Transverse colon (tissue), 4 donors: ENCODE measurements around the gene ANKS1A. TPM values are rescaled to one million over a fixed set of nuclear protein-coding genes. Genes with fewer than 3 reads are reported as not detected.

Experiments used
- DNase-seq: peaks from one replicate; pipeline ENCODE4 v3.0.0-alpha.2; 2019
- H3K27ac ChIP-seq, 4 donors: fragments of 200-600 bp; sonication (generic); 2 replicates each; pipeline ENCODE4 v1.5.1; 2016 to 2018; ENCODE audit warnings: inconsistent platforms in 4 of 4
- H3K27me3 ChIP-seq: fragments of 200-600 bp; sonication (generic); 2 replicates; pipeline ENCODE4 v1.5.1; 2017; ENCODE audit warnings: inconsistent platforms
- H3K36me3 ChIP-seq, 4 donors: fragments of 200-600 bp; sonication (generic); 2 replicates each; pipeline ENCODE4 v1.5.1; 2017 to 2019; ENCODE audit warnings: inconsistent platforms in 4 of 4
- H3K4me1 ChIP-seq, 4 donors: fragments of 200-600 bp; sonication (generic); 2 replicates each; pipeline ENCODE4 v1.5.1; 2017 to 2020; ENCODE audit warnings: inconsistent platforms in 4 of 4
- H3K4me3 ChIP-seq, 4 donors: fragments of 200-600 bp; sonication (generic); 1 replicate in 1 of 4; 2 replicates in 3 of 4; pipeline versions ENCODE4 v1.5.1 to v1.6.1; 2017 to 2019; ENCODE audit warnings: inconsistent platforms in 4 of 4
- H3K9me3 ChIP-seq, 2 donors: fragments of 200-600 bp; sonication (generic); 2 replicates each; pipeline ENCODE4 v1.5.1; 2017 to 2019; ENCODE audit warnings: inconsistent platforms in 2 of 2
- CTCF ChIP-seq, 5 experiments: fragments of 200-600 bp in 3 of 5; fragments of 450-650 bp in 2 of 5; sonication (generic) in 3 of 5; IDR thresholded peaks; 1 replicate in 2 of 5; 2 replicates in 3 of 5; pipeline ENCODE4 v1.5.1; 2016 to 2017; ENCODE audit warnings: antibody characterized with exemption in 5 of 5, inconsistent platforms in 3 of 5, mild to moderate bottlenecking in 2 of 5, moderate library complexity in 1 of 5
- EP300 ChIP-seq: sonication (generic); formaldehyde crosslinking; IDR thresholded peaks from one replicate; pipeline ENCODE4 v1.6.1; 2017; ENCODE audit warnings: antibody characterized with exemption, low read depth
- POLR2A ChIP-seq: fragments of 450-650 bp; IDR thresholded peaks from one replicate; pipeline ENCODE4 v1.6.1; 2016; ENCODE audit warnings: antibody characterized with exemption, mild to moderate bottlenecking, moderate library complexity
- POLR2AphosphoS5 ChIP-seq, 3 donors: sonication (generic); formaldehyde crosslinking; IDR thresholded peaks; one replicate each; pipeline ENCODE4 v1.6.1; 2016; ENCODE audit warnings: antibody characterized with exemption in 3 of 3
- WGBS, 2 donors: methylation state at CpG; one replicate each; pipeline ENCODE4 v1.1.5; 2018; ENCODE audit warnings: low coverage in 1 of 2; 5-methylcytosine and 5-hydroxymethylcytosine counted together
- in situ Hi-C, 4 donors: fragments of 200-750 bp; cut with MboI; loops; one replicate each; pipeline versions ENCODE4 v1.15.0 to v1.15.1; 2017; ENCODE audit warnings: low sequenced_read_pairs in 3 of 4, low pct_ligation_motif_present in 1 of 4, low pct_unique_long_range_greater_than_20kb in 1 of 4
- intact Hi-C: fragments of 100-400 bp; cut with DNase I; formaldehyde crosslinking; loops from one replicate; pipeline ENCODE4 v1.15.1; 2023; ENCODE audit warnings: low total_unique reads
- total RNA-seq, 4 donors: library from RNA; depleted of rRNA; stranded (reverse); fragments of >200 nt; gene quantifications; one replicate each; pipeline ENCODE4 v1.1.0, GENCODE V29; 2016

Gene ANKS1A
- total RNA-seq, 4 donors from 2014 or later: 37.5 to 44.0 (median 38.9) TPM

GRCh38 chr6:34953061-34954025, 64.3 kb downstream of the ANKS1A start:
- intact Hi-C loops: no loop called here

DNA sequence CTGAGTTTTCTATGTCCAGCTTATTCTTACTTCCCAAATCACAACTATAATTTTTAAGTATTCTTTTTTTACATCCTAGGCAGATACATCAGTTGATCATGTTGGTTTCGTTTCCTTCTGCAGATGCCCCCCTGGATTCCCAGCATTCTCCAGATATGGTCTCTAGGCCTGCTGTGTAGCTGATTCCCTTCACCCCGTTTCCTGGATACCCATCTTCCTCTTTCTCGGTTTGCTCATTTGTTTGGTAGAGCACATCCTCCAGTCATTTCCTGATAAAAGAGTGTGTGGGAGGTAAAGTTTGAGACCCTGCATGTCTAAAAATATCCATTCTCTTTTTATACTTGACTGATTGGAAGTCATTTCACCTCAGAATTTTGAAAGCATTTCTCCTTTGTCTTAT, 66.4 kb downstream of the ANKS1A start:
- Histone ChIP-seq H3K9me3 (no peaks in the 10 kb centered on the region), H3K27ac (peak overlapping the region in 1 of 4 donors; percentile 11), H3K36me3 (no peaks in the 10 kb centered on the region), H3K27me3 (no peaks in the 10 kb centered on the region), H3K4me3 (no peak overlapping the region), H3K4me1 (peaks cover 9 to 63% (median 31%) of the 10 kb centered on the region in 4 donors)
- TF ChIP-seq POLR2AphosphoS5 (IDR thresholded peaks at IDR 0.05) (no peak), CTCF (IDR thresholded peaks at IDR 0.05) (no peak), EP300 (no peak), POLR2A (no peak)
- 75 to 78% methylated on average over 3 of the region's 3 CpGs for WGBS, 2 donors
- no peak for DNase-seq
- in situ Hi-C loops: no loop called here
- intact Hi-C loops: no loop called here

More at GRCh38 chr6:34953061-34954025, 64.3 kb downstream of the ANKS1A start:
- TF ChIP-seq CTCF (IDR thresholded peaks at IDR 0.05): no peak
- TF ChIP-seq POLR2A: no peak
- no peak for TF ChIP-seq POLR2AphosphoS5 (IDR thresholded peaks at IDR 0.05)
- no peak for TF ChIP-seq EP300
- Histone ChIP-seq H3K36me3 (no peaks in the 10 kb centered on the region), H3K27ac (peak overlapping the region; percentile 47 to 79 (median 72)), H3K4me1 (peaks cover 9 to 56% (median 29%) of the 10 kb centered on the region in 4 donors), H3K4me3 (no peak overlapping the region), H3K9me3 (no peaks in the 10 kb centered on the region), H3K27me3 (no peaks in the 10 kb centered on the region)
- DNase-seq: peak; percentile 21
- in situ Hi-C loops: no loop called here
- WGBS, 2 donors: 23 to 42% methylated on average over 1 to 2 of the region's 2 CpGs

DNA sequence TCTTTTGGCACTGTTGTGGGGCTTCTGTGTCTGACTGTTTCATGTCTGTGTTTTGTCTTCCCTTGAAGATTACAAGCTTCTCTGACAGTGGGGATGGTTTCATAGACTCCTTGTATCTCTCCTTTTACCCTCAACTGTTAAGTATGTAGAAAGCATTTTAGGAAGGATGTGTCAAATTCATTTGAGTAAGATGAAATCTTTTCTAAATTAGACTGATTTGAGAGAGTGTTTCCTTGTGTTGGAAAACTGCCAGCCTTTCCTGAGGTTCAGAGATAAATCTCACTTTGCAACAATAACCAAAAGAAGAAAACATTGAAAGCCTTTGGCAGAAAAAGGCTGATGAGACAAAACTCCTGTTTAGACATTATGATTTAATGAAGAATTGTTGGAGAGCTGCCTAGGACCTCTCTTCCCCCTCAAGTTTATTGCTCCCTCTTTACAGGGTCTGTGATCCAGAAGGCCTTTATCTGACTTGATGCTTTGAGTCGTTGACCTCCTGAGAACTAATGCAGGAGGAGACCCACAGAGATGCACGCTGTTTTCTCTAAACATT, 68.3 kb downstream of the ANKS1A start:
- H3K27me3 ChIP-seq: no peaks in the 10 kb centered on the region
- no peaks in the 10 kb centered on the region for H3K36me3 ChIP-seq
- H3K9me3 ChIP-seq: no peaks in the 10 kb centered on the region
- intact Hi-C loops (no loop called here), in situ Hi-C loops (no loop called here)
- H3K4me1 ChIP-seq: peaks cover 9 to 57% (median 27%) of the 10 kb centered on the region in 4 donors
- TF ChIP-seq CTCF (IDR thresholded peaks at IDR 0.05) (no peak), EP300 (no peak), POLR2AphosphoS5 (IDR thresholded peaks at IDR 0.05) (peak in 2 of 3 donors; percentile 16 to 26), POLR2A (no peak)
- WGBS, 2 donors: 44 to 47% methylated on average over 2 of the region's 2 CpGs
- no peak overlapping the region for H3K4me3 ChIP-seq
- peak overlapping the region; percentile 23 to 64 (median 40) for H3K27ac ChIP-seq
- DNase-seq: no peak

DNA sequence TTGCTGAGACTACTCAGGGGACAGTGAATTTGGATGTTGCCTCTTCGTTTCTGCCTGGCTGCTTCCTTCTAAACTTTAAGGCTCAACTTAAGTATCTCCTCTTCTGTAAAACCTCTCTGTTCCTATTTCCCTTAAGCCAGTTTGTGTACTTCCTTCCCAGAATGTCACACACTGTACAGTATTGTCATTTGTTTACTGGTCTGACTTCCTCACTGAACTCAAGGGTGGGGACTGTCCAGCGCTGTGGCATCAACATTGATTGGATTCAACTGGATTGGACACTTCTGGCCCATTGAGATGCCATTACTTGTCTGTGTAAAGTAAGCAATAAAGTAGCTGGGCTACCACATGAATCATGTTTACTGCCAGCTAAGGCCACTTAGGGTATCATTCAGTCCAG, 69.7 kb downstream of the ANKS1A start:
- Histone ChIP-seq H3K27ac (peak overlapping the region in 3 of 4 donors; percentile 42 to 64 (median 48)), H3K27me3 (no peaks in the 10 kb centered on the region), H3K9me3 (no peaks in the 10 kb centered on the region), H3K4me1 (peaks cover 9 to 43% (median 15%) of the 10 kb centered on the region in 4 donors), H3K4me3 (no peak overlapping the region), H3K36me3 (no peaks in the 10 kb centered on the region)
- TF ChIP-seq POLR2A: no peak
- TF ChIP-seq POLR2AphosphoS5 (IDR thresholded peaks at IDR 0.05): peak in 1 of 3 donors; percentile 40
- TF ChIP-seq EP300: no peak
- TF ChIP-seq CTCF (IDR thresholded peaks at IDR 0.05): no peak
- intact Hi-C loops (no loop called here), in situ Hi-C loops (no loop called here)
- DNase-seq: peak; percentile 30
- 69 to 92% methylated on average over 2 of the region's 2 CpGs for WGBS, 2 donors
